HG02885 (cell line): ENCODE measurements around the gene SUGCT.
"Not testable (repeated sequence)": the region's sequence is repeated elsewhere in the genome, so short reads cannot be mapped to it uniquely, and the experiment has no call there.

ENCODE experiments used
- ATAC-seq: cut with Tn5 transposase; IDR thresholded peaks from one replicate; pipeline ENCODE4 v1.9.1; 2021; ENCODE audit warnings: mild to moderate bottlenecking; ENCODE audit not compliant: unreplicated experiment, poor library complexity

SUGCT gene

GRCh38 chr7:40380111-40380510 is 245.3 kb downstream of the SUGCT start:
- ATAC-seq, result no peak

GRCh38 chr7:40382145-40382544 is 247.3 kb downstream of the SUGCT start:
- ATAC-seq, result no peak

- no peak for ATAC-seq
Observed at GRCh38 chr7:40393660-40394059, 258.9 kb downstream of the SUGCT start.

DNA sequence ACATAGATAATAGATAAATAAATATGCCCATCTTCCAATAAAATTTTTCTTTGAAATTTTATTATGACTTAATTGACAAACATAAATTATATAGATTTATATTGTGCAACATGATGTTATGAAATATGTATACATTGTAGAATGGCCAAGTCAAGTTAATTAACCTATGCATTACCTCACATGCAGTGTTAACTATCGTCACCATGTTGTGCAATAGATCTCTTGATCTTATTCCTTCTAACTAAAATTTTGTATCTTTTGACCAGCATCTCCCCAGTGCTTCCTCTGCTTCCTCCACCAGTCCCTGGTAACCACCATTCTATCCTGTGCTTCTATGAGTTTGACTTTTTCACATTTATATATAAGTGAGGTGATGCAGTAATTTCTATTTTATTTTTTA is 259.6 kb downstream of the SUGCT start:
- no peak for ATAC-seq

DNA sequence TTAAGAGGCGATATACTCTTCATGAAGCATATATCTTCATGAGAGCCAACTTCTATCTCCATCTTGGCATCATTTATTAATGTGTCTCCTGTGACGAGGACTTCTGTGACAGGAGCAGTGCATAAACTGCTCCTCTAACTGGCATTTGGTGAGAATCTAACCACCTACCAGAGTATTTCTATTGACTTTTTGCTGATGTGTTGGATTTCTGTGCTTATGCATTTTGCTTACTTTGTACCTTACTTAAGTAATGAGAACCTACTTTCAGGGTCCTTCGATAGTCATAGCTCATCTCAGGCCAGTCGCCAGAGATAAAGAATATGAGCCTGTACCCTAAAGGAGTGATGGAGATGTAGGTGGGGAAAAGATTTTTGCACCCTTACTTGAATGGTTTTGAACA is 265.7 kb downstream of the SUGCT start:
- ATAC-seq, result no peak

DNA sequence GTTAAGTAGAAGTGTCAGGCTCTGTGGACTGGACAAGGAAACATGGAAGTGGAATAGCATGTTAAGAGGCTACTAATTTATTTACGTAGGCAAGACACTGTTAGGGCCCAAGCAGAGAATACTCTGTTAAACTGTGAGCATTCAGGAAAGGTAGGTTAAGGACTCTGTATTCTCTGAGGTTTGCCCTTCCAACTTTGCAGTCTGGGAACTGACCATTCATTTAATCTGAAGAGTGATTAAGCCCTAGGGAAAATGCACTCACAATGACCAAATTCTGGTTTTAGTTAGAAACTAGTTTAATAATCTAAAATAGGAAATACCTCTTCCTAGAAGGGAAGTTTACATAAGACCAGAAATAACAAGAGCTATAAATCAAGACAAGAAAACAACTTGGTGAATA is 266.6 kb downstream of the SUGCT start:
- no peak for ATAC-seq

GRCh38 chr7:40402661-40403060 is 267.9 kb downstream of the SUGCT start:
- ATAC-seq, result no peak

- no peak for ATAC-seq
Observed at GRCh38 chr7:40403703-40404476, 269.1 kb downstream of the SUGCT start.

DNA sequence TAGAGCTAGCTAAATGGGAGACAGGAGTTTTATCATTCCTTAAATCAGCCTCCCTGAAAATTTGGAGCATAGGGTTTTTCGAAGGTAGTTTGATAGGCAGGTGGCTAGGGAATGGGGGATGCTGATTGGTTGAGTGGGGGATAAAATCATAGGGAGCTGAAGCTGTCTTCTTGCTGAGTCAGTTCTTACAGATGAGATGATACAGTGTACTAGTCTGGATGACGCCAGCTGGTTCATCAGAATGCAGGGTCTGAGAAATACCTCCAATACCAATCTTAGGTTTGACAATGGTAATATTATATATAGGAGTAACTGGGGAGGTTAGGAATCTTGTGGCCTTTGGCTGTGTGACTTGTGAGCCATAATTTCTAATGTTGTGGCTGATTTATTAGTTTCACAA is 271.2 kb downstream of the SUGCT start:
- ATAC-seq, result no peak

- ATAC-seq, result no peak
Observed at GRCh38 chr7:40412323-40412722, 277.5 kb downstream of the SUGCT start.

DNA sequence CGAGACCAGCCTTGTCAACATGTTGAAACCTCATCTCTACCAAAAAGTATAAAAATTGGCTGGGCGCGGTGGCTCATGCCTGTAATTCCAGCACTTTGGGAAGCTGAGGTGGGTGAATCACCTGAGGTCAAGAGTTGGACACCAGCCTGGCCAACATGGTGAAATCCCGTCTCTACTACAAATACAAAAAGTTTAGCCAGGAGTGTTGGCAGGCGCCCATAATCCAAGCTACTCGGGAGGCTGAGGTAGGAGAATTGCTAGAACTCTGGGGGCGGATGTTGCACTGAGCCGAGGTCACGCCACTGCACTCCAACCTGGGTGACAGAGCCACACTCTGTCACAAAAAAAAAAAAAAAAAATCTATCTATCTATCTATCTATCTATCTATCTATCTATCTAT is 279.9 kb downstream of the SUGCT start:
- ATAC-seq, result not testable (repeated sequence)

DNA sequence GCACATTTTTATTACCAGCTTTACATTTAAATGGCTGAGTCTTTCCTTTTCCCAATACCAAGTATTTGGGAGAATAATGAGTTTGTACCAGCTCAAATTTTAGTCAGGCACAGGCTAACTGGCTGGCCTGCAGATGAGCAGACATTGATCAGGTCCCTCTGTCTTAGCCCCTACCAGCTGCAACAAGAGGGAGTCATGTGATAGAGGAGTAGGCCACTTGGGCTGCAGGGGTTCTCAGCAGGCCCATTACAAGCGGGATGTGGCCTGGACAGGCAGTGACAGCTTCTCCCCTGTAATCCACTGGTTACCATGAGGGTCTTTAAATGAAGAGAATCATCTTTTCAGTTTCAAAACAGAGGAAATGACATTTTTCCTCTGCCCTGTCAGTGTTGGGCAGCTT is 283.6 kb downstream of the SUGCT start:
- ATAC-seq, result no peak

DNA sequence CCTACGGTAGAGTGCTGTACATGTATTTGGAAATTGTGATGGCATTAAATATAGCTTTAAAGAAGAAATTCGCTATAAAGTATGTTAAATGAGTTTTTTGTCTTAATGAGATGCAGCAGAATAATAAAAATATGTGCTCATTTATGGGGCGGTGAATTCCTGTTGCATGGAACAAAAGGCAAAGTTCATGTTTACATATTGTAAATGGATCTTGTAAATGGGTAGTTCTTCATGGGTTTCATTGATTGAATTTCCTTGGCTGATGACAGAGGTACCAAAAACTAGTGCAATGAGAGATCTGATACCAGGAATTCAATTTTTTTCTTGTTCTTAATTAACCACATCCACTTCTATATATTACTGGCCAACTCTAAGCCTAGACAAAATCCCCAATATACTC is 284.2 kb downstream of the SUGCT start:
- no peak for ATAC-seq

DNA sequence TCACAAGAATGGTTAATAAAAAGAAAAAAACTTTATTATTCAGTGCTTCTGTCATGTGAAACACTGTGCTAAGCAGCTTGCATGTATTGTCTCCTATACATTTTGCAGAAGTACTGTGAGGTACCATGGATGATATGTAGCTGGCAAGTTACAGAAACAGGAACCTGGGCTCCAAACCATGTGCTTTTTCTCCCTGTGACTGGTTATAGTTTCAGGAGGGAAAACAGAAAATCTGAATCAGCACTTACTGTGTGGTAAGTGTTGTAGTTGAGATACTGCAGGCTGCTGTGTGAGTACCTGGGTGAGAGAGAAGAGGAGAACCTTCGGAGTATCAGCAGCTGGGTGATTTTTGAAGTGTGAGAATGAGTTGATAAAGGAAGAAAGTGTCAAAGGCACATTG is 285.0 kb downstream of the SUGCT start:
- no peak for ATAC-seq

DNA sequence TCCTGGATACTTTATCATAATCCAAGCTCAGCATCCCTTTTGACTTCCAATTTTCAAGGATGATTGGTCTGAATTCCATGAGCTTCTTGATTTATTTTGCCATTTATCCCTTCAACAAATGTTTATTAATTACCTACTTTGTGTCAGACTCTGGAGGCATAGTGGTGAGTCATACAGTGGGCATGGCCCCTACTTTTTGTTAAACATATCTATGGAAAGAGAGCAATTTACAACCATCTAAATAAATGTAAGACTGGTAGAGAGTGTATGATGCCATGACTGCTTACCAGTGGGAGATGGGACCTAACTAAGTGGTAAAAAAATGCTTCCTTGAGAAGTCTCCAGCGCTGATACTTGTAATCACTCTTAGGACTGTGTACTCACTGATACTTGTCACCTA is 286.6 kb downstream of the SUGCT start:
- no peak for ATAC-seq

- no peak for ATAC-seq
Observed at GRCh38 chr7:40425696-40426095, 290.9 kb downstream of the SUGCT start.

DNA sequence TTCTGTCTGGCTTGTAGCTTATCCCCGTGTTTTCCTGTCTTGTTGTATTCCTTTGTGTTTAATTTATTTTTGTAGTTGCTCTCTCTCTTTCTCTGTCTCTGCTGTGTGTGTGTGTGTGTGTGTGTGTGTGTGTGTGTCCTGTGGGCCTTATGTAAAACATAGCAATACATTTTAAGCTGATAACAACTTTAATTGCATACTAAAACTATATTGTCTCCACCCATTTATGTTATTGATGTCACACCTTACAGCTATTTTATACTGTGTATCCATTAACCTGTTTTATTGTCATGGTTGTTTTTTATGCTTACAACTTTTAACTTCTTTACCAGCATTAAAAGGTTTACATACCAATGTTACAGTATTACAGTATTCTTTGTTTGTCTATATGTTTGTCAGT is 293.6 kb downstream of the SUGCT start:
- no peak for ATAC-seq

DNA sequence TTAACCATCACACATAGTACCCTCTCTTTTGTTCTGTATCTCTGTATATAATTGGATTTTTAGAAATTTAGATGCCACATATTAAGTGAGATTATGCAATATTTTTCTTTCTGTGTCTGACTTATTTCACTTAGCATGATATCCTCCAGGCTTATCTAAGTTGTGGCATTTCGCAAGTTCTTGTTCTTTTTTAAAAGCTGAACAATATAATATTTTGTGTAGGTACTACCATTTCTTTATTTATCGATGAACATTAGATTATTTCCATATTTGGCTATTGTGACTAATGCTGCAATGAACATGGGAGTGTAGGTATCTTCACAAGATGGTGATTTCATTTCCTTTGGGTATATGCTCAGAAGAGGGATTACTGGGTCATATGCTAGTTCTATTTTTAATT is 295.0 kb downstream of the SUGCT start:
- ATAC-seq, result no peak

- ATAC-seq, result no peak
Observed at GRCh38 chr7:40432046-40432445, 297.2 kb downstream of the SUGCT start.

DNA sequence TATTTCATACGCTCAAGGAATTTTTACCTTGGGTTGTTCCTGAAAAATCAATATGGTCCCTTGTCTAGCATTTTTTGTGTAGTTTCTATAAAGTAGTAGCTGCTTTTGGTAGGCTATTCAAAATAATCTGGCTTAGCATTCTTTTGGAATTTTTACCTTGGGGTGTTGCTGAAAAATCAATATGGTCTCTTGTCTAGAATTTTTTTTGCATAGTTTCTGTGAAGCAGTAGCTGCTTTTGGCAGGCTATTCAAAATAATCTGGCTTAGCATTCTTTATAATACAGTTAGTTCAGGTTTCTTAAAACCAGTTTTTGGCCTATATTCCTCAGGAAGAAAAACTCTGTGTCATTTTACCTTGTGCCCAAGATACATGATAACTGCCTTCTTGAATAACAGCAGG is 301.9 kb downstream of the SUGCT start:
- no peak for ATAC-seq

- ATAC-seq, result no peak
Observed at GRCh38 chr7:40437498-40437897, 302.7 kb downstream of the SUGCT start.

GRCh38 chr7:40437936-40438634 is 303.3 kb downstream of the SUGCT start:
- ATAC-seq, result no peak
